ENCODE data around the gene BMPR2. TPM values are rescaled to one million over a fixed set of nuclear protein-coding genes. Genes with fewer than 3 reads are reported as not detected.

BMPR2 gene
- total RNA-seq, 1 experiment from 2014 or later, result 9.7 TPM

- DNase-seq (ENCODE audit: low spot score), result no peak
Measured at GRCh38 chr2:202592566-202592965, 216.4 kb downstream of the BMPR2 start.

DNA sequence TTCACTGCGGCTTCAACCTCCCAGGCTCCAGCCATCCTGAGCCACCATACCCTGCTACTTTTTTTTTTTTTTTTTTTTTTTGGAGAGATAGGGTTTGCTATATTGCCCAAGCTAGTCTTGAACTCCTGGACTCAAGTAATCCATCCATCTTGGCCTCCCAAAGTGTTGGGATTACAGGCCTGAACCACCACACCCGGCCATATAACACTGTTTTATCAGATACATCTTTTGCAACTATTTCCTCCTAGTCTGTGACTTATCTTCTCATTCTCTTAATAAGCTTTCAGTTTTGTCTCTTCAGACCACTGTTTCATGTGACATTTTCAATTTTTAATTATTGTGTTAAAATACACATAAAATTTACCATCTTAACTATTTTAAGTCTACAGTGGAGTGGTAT lies 223.0 kb downstream of the BMPR2 start:
- no peak for DNase-seq (ENCODE audit: low spot score)

DNA sequence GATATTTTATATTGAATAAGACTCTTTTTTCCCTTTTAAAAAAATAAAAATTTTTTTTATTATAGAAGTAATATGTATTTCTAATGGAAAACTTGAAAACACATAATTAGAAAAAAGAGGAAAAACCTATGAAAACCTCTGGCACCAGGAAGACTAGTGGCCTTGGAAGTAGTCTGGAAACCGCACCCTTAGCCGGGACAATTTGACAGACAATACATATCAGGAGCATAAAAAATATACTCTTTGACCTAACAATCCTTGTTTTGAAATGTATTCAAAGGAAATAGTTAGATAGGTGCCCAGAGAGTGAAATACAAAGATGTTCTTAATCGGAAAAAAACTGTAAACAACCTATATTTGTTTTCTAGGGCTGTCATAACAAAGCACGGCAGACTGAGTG lies 223.8 kb downstream of the BMPR2 start:
- no peak for DNase-seq (ENCODE audit: low spot score)

DNA sequence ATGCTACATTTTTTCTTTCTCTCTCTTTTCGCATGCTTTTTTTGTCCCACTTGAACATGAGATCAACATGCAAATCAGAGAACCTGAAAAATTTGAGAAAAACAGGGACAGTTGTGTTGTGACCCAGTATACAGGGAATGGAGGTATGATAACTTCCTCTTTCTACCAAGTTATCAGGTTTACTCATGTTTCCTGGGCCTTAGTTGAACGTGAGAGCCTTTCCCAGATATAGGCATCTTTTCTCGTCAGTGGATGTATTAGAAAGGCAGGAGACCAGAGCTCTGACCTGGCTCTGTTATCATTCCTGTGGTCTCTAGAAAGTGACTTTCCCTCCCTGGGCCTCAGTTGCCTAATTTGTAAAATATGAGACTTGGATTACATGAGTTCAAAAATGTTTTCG lies 228.6 kb downstream of the BMPR2 start:
- no peak for DNase-seq (ENCODE audit: low spot score)

DNA sequence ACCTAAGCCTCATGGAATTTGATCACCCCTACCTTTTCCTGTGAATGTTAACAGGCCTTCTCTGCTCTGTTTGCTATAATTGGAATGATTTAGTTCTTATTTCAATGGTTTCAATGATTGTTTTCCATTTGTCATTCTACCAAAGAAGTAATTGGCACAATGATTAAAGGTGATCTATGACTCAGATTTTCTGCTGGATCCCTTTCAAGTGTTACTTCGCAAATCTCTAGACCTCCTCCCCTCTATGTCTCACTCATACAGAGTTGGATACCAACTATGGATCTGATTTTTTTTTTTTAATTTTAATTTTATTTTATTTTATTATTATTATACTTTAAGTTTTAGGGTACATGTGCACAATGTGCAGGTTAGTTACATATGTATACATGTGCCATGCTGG lies 229.0 kb downstream of the BMPR2 start:
- DNase-seq (ENCODE audit: low spot score), result no peak

DNA sequence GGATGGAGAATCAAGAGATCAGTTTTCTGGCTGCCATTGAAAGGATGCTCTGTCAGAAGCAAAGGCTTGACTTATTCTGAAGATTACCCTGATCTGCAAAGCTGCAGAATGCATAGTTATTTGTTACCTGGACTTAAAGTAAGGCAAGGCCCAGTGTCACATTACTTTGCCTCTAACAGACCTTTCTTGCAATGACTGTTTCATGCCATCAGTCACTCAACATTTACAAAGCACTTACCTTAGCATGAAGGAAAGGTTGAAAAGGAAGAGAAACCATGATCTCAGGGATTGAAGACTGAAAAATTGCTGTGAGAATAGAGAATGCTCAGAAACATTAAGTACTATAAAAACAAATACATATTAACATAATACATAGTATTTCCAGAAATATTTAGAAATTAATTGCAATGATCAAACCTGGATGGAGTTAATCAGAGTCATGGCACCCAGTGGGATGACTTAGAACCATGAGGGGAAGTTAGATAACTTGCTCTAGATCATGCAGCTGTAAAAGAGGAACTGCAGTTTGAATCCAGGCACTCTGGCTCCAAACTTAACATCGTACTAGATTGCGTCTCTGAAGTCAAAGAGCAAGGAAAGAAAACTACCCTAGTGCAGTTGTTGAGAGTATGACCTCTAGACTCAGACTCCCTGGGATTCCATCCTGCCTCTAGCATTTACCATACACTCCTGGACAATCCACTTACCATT lies 232.2 kb downstream of the BMPR2 start:
- no peak for DNase-seq (ENCODE audit: low spot score)

GRCh38 chr2:202609381-202610145 lies 233.4 kb downstream of the BMPR2 start:
- peak; percentile 5 for DNase-seq (ENCODE audit: low spot score)

GRCh38 chr2:202610380-202610779 lies 234.3 kb downstream of the BMPR2 start:
- DNase-seq (ENCODE audit: low spot score), result no peak

DNA sequence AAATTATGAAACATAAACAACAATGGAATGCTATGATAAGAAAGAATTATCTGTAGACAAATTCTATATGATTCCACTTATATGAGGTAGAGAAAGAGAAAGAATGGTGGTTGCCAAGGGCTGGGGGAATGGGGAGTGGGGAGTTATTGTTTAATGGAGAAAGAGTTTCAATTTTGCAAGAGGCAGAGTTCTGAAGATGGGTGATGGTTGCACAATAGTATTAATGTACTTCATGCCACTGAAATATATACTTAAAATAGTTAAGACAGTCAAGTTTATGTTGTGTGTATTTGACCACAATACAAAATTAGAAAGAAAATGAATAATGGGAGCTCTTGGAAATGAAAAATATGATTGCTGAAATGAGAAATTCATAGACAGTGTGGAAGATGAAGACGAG lies 236.0 kb downstream of the BMPR2 start:
- no peak for DNase-seq (ENCODE audit: low spot score)

DNA sequence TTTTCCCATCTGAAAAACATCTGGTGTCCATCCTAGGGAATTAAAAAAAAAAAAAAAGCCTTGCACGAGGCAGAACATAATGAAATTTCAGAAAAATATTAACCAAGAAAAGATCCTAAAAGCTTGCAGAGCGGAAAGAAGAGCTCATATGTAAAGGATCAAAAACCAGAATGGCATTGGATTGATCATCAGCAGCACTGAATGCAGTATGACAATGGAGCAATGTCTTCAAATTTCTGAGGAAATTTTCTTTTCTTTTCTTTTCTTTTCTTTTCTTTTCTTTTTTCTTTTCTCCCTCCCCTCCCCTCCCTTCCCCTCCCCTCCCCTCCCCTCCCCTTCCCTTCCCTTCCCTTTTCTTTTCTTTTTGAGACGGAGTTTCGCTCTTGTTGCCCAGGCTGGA lies 237.4 kb downstream of the BMPR2 start:
- no peak for DNase-seq (ENCODE audit: low spot score)

Small RNAs within 50 kb of the gene (small RNA-seq; reads per million reads assigned to genes)
- gene MTND4LP17 (not detected), gene RN7SL753P (not detected)

Other genes starting within 250 kb of the BMPR2 start
- 67.3 and 69.5 TPM in 2 replicates for gene SUMO1, start 137.7 kb upstream of the BMPR2 start, total RNA-seq (2014; rRNA removed; shearing (Covaris generic))
- 67.2 and 73.4 TPM in 2 replicates for gene NOP58, start 110.6 kb upstream of the BMPR2 start, total RNA-seq (2014; rRNA removed; shearing (Covaris generic))